Epidermal melanocyte (primary cell): ENCODE results near the gene RGS1.
A peak's percentile ranks its signal among the peaks of the same experiment; 100 is the strongest.
"Not testable (repeated sequence)": the region's sequence is repeated elsewhere in the genome, so short reads cannot be mapped to it uniquely, and the experiment has no call there.

Experiments
- DNase-seq: peaks from one replicate; pipeline ENCODE4 v3.0.0; 2011; ENCODE audit warnings: low spot score; ENCODE audit not compliant: insufficient read length

RGS1 gene

DNA sequence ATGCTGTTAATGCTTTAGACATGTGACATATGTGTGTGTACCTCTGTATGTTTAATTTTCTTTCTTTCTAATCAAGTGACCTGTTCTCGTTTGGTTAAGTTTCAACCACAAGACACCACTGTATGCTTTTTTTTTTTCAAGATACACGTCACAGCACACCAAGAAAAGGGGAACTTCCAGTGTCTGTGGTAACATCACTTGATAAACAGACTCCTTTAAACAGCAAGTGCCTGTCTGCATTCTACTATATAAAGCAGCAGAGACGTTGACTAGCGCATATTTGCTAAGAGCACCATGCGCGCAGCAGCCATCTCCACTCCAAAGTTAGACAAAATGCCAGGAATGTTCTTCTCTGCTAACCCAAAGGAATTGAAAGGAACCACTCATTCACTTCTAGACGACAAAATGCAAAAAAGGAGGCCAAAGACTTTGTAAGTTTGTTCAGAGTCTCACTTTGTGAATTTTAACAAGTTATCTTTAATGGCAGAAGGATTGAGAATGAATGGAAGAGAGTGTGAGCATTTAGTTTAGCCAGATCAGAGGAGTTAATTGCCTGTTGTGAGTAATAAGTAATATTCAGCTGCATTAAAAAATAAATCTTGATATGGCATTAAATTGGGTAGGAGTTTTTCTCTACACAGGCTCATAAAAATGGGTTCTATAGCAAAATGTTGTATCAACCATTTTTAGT, at the start of gene RGS1:
Gene RGS1 (plus strand): TSS at position 275 of the 691 bp plus-strand sequence. CDS start 20 bp downstream, at position 295.
- DNase-seq: no peak

DNA sequence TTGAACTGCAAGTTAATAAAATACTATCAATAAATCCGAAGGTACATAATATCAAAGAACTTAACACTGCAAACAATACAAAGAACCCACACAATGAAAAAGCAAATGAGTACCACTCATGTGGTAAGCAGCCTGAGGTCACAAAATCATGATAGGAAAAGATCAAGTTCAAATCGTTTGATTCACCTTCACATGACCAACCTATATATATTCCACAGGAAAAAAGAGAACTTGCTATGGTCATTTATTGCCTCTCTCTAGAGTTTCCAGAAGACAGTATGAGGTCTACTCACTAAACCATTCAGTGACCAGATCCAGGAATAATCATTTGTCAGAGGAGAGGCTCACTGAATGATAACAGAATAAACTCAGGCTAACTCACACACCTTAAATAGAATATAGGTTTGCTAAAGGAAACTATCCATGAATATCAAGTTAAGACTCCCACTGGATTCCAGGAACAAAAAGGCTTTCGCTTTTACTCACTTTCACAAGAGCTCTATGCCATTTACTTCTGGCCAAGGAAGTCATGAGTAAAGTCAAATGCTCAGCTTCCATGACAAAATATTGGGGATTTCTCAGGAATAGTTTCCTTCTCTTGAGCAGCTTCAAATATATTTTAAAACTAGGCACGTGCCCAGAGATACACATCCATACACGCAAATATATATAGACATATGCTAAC, 48.3 kb upstream of the RGS1 start:
- DNase-seq: no peak

DNA sequence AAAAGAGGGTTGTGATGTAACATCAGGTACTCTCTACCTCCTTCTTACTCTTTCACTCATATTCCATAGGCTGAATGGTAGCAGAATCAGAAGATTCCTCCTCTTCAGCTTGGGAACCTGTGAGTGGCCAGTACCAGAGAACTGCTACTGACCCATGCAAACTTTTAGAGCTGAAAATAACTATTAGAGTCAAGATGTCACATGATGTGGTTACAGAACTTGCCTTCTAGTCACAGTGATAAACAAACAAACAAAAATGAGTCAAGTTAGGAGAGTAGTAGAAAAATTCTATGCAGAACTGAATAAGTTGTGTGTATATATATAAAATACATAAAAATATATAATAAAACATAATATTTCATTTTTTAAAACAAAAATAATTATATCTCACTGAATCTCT, 47.6 kb upstream of the RGS1 start:
- DNase-seq: no peak

DNA sequence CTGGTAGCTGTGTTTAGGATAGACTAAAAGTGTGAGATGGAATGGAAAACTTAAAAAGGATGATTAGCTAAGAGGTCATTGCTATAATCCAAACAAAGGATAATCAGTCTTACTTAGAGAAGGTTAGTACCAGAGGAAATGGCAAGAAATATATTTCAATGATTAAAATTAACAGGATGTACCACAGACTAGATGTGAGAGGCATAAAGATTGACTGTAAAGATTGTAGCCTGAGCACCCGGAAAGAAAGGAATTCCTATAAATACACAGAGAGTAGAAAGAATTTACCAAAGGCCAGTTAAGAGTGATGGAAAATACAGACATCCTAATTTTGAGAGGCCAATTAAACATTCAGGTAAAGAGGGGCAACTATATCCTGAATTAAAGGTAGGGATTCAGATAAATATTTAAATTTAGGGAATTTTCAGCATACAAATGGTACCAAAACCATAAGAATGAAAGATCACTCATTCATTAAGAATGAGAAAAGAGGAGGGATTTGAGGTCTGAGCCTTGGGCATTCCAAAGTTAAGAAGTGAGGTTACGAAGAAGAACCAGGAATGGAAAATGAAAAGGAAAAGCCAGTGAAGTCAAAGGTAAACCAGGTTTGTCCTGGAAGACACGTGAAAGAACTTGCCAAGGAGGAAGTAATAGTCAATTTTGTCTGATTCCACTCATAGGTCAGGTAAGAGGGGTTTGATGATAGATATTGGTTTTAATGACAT, 46.4 kb upstream of the RGS1 start:
- no peak for DNase-seq

DNA sequence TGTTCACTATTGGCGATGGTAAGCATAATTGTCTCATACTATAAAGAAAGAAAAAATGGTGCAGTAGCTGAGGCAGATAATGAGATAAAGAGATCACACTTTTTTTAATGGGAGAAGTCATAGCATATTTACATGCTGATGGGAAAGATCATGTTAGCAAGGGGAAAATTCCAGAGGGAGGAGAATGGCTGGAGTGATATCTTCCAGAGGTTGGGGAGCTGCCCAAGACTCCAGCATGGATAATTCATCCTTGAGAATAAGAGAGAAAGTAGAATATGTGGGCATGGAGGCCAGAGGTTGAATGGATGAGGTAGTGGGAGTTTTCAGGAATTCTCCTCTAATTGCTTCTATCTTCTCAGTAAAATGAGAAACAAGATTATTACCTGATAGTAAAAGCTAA, 45.8 kb upstream of the RGS1 start:
- DNase-seq: no peak

DNA sequence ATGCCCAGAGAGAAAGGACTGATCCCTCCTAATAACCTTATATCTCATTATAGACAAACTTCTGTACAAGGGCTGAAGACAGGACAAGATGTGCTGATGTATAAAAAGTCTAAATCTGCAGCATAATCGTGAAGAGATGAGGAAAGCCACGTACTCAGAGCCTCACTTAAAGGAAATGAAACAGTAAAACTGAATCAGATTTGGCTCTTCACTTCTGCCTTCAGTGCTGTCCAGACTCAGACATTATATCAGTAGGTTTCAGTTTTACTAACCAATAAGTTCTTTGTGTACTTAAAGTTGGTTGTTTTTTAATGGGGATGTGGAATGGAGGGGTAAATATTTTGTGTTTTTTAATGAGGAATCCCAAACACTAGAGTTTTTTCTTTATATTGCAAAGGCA, 45.3 kb upstream of the RGS1 start:
- no peak for DNase-seq

- not testable (repeated sequence) for DNase-seq
Observed at GRCh38 chr1:192531037-192531703, 44.4 kb upstream of the RGS1 start.

DNA sequence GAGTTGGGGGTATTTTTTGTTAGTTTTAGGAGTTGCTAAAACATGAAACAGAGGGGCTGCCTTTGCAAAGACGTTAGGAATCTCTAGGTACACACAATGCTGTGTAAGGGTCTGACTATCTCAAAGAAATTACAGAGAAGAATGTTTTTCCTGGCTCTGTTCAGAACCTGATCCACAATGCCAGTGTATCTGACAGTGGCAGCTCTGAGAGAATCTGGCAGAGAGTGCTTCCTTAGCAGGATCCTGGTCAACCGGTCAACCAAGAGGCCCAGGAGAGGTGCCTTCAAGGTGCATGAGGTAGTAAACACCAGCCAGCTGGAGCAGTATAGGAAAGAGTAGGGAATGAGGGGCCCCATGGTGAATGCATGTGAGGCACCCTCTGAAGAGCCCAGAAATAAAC, 40.9 kb upstream of the RGS1 start:
- no peak for DNase-seq

DNA sequence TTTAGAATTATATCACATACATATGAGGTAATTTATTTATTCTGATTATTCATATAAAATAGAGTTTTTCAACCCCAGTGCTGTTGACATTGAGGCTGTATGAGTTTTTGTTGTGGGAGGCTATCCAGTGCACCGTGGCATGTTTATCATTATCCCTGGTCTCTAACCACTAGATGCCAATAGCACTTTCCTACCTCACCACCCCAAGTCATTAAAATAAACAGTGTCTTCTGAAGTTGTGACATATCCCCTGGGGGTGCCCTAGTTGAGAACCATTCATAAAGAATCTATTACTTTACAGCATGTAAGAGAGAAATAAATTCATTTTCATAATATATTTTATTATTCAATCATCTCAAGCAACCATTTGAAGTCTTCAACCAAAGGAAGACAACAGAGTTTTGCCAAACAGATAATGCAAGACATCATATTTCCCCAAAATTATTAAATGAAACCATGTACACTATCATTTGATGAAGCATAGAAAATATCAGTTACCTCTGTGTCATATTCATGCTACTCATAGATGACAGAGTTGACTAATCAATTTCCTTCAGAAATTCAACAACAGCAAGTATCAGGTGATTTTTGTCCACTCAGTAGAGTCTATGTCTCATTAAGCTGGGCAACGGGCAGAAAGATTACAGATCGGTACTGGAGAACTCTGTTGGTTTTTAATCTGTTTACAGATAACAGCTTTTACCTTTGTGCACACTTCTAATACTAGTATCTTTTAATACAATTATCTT, 39.5 kb upstream of the RGS1 start:
- no peak for DNase-seq

DNA sequence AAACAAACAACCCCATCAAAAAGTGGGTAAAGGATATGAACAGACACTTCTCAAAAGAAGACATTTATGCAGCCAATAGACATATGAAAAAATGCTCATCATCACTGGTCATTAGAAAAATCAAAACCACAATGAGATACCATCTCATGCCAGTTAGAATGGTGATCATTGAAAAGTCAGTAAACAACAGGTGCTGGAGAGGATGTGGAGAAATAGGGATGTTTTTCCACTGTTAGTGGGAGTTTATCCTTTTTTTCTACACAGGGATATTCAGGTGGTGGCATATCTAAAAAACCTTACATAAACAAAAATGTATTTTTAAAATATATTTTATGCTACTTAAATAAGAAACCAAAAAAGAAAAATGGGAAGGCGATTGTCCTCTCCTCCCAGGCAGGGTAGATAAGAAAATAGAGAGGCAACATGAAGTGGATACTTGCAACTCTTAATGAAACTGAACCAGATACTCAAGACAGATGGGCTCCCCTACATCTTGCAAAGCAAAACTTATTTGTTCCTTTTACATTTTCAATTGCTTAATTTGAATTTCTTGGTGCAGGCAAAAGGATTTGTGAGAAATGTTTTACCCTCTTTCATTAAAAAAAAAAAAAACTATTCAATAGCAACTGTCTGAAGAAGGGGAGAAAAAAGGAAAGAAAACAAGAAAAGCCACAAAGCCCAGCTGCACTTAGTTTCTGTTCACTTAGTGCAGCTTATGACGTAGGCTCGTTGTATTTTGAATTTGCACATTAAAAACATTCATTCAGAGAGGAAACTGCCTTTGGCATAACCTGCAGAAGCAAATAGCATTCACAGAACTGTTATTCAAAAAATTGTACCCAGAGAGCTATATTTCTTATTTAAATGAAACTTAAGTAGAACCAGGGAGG, 36.9 kb upstream of the RGS1 start:
- DNase-seq: peak; percentile 32

- peak; percentile 78 for DNase-seq
Observed at GRCh38 chr1:192539297-192540092, 36.1 kb upstream of the RGS1 start.

DNA sequence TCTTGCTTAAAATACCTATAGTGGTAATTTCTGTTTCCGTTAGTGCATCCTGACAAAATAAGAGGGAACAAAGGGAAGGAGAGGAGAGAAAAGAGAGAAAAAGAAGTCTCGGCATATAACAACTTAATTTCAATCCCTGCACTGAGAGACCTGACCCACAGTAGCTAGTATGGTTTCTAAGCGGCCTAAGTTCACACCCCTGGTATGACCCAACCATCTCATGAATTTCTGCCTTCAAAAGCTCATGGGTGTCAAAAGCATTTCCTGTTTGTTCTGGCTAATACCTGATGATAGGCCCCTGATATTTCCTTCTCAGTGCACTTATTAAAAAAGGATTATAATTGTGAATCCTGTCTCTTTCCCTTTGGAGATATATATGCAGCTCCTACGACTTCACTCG, 32.1 kb upstream of the RGS1 start:
- no peak for DNase-seq

DNA sequence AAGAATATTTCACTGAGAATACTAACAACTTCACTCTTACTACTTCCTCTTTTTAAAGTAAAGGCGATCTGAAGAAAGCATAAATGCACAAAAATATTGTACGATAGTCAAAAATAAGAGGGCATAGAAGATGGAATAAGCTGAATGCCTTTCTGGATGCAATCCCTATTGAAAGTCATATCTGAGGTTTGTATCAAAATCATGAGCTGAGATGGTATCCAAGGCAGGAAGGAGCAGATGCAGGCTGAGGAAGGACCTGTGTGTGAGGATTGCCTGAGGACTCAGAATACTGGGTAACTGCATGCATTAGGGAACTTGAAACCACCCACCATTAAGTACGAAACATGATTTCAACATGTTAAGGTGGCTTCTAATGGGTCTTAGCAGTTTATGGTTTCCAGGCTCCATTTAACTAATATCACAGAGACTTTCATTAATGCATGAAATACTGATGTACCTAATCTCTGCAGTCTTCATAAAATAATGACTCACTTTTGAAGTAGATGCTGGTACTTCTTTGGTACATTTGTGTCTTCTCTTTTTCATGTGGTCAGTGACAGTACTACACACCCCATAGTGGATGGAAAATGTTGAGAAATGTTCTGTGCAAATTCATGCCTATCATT, 29.6 kb upstream of the RGS1 start:
- no peak for DNase-seq

GRCh38 chr1:192546596-192547190, 28.9 kb upstream of the RGS1 start:
- no peak for DNase-seq

GRCh38 chr1:192547501-192547900, 28.1 kb upstream of the RGS1 start:
- no peak for DNase-seq

DNA sequence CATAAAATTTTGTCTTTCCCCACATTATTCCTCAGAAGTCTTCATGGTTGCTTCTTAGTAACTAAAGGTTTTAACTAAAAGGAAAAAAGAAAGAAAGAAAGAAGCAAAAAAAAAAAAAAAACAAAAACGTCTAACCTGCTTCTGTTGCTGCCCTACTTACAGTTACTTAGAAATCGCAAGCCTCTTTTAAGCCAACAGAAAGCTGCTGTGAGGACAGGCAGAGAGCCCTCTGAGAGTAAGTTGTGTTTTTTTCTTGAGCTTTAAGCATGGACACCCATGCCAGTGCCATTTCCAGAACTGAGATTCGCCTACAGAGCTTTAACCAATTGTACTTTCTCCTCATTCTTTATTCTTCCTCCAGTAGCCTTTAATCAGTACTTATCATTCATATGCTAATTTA, 25.6 kb upstream of the RGS1 start:
- DNase-seq: no peak

DNA sequence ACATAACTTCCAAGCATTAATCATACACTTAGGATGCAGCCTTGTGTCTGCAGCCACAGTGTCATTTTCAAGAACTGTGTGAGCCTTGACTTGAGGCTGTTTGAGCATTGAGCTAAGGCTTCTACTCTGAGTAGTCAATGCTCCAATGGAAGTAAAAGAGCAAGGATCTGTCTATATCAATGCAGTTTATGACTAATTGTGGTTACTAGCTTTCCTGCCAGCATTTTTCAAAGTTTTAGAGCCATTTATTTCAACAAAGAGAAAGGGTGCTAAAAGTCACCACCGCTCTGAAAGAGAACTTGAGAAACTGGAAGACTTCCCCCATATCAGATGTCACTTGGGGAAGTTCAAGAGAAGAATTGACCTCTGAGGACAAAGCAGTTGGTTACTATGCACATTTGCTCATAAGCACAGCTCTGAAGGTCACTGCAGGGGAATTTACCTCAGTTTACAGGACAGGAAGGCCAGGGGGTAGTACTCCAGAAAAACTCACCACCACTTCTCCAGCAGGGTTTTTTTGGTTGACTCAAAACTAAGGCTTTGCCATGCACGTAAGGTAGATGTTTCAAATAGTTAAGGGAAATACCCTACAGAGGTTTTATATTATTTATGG, 24.5 kb upstream of the RGS1 start:
- DNase-seq: no peak

- DNase-seq: no peak
Observed at GRCh38 chr1:192552760-192553191, 22.8 kb upstream of the RGS1 start.
